GF-D8 (cell line): ENCODE data around the gene NATD1.
"Not testable (repeated sequence)": the region's sequence is repeated elsewhere in the genome, so short reads cannot be mapped to it uniquely, and the experiment has no call there.

Source experiments
- DNase-seq: peaks from one replicate; lab custom pipeline; 2025; lab: John Stamatoyannopoulos, UW

The NATD1 gene

GRCh38 chr17:21192414-21192813, 60.8 kb downstream of the NATD1 start:
- DNase-seq: not testable (repeated sequence)

- DNase-seq: no peak
These were observed 61.5 kb downstream of the NATD1 start for GRCh38 chr17:21191698-21192097.

- DNase-seq: no peak
These were observed 63.1 kb downstream of the NATD1 start for GRCh38 chr17:21190078-21190477.

GRCh38 chr17:21189361-21189760, 63.8 kb downstream of the NATD1 start:
- DNase-seq: no peak
